Caco-2 (cell line): Measurements from ENCODE around the gene LAMC2. TPM values are rescaled to one million over a fixed set of nuclear protein-coding genes. Genes with fewer than 3 reads are reported as not detected.

Experiments used
- BruUV-seq: library from RNA; stranded (reverse); fragments of 400-500 nt; replicated peaks from 2 replicates; lab custom pipeline; 2021; lab: Mats Ljungman, UMichigan
- CTCF ChIA-PET: fragments of 300-600 bp; sonication (Branson Sonifier 250); formaldehyde crosslinking; loops from one replicate; lab custom pipeline; 2022; ENCODE audit warnings: antibody characterized with exemption; lab: Charles Lee
- POLR2A ChIA-PET: fragments of 300-600 bp; sonication (Branson Sonifier 250); formaldehyde crosslinking; loops from one replicate; lab custom pipeline; 2022; ENCODE audit warnings: antibody characterized with exemption; lab: Charles Lee
- DNase-seq, 2 experiments: peaks; one replicate each; pipeline versions ENCODE4 v3.0.0 to v3.0.0-alpha.2; 2020 to 2022
- H3K27me3 ChIP-seq: replicated peaks from 2 replicates; pipeline ENCODE4 v1.6.0; 2011; ENCODE audit warnings: low read length; ENCODE audit not compliant: control insufficient read depth, insufficient read depth
- H3K36me3 ChIP-seq: 2 replicates; pipeline ENCODE4 v1.5.1; 2011; ENCODE audit warnings: low read length; ENCODE audit not compliant: control insufficient read depth, insufficient read depth
- H3K4me1 ChIP-seq: fragments of 250-450 bp; sonication (Bioruptor Pico); 2 replicates; pipeline ENCODE4 v1.5.1; 2020; ENCODE audit warnings: mild to moderate bottlenecking
- H3K4me3 ChIP-seq: 2 replicates; pipeline ENCODE4 v1.5.1; 2011; ENCODE audit warnings: low read depth, mild to moderate bottlenecking, control low read depth, low read length
- H3K9me3 ChIP-seq: fragments of 250-450 bp; sonication (Bioruptor Pico); 2 replicates; pipeline ENCODE4 v1.5.1; 2020; ENCODE audit warnings: mild to moderate bottlenecking, moderate library complexity
- H3K27ac Mint-ChIP-seq: one replicate; pipeline ENCODE4 v1.8.0; 2022; ENCODE audit warnings: mixed read lengths; ENCODE audit not compliant: unreplicated experiment
- H3K27me3 Mint-ChIP-seq: one replicate; pipeline ENCODE4 v1.8.0; 2022; ENCODE audit warnings: mixed read lengths; ENCODE audit not compliant: insufficient read depth, unreplicated experiment
- H3K36me3 Mint-ChIP-seq: one replicate; pipeline ENCODE4 v1.8.0; 2022; ENCODE audit warnings: mild to moderate bottlenecking, mixed read lengths; ENCODE audit not compliant: insufficient read depth, unreplicated experiment
- H3K4me1 Mint-ChIP-seq: one replicate; pipeline ENCODE4 v1.8.0; 2022; ENCODE audit warnings: low read depth, mixed read lengths; ENCODE audit not compliant: unreplicated experiment
- H3K4me3 Mint-ChIP-seq: one replicate; pipeline ENCODE4 v1.8.0; 2022; ENCODE audit warnings: mild to moderate bottlenecking, moderate library complexity, mixed read lengths; ENCODE audit not compliant: unreplicated experiment
- H3K9me3 Mint-ChIP-seq: one replicate; pipeline ENCODE4 v1.8.0; 2022; ENCODE audit warnings: mixed read lengths; ENCODE audit not compliant: unreplicated experiment
- CTCF ChIP-seq, 2 experiments: fragments of 200-600 bp in 1 of 2; IDR thresholded peaks; 1 replicate in 1 of 2; 2 replicates in 1 of 2; pipeline versions ENCODE4 v1.5.1 to v1.8.0; 2011 to 2022; ENCODE audit warnings: antibody characterized with exemption in 1 of 2, control low read depth in 1 of 2, inconsistent platforms in 1 of 2, low read depth in 1 of 2, low read length in 1 of 2, mild to moderate bottlenecking in 1 of 2, moderate library complexity in 1 of 2; ENCODE audit not compliant: insufficient read depth in 1 of 2, severe bottlenecking in 1 of 2, unreplicated experiment in 1 of 2
- intact Hi-C: fragments of 100-400 bp; cut with micrococcal nuclease; formaldehyde crosslinking; loops from one replicate; pipeline ENCODE4 v1.10.0; 2022; ENCODE audit not compliant: unreplicated experiment
- total RNA-seq: library from RNA; stranded (reverse); gene quantifications from 2 replicates; pipeline ENCODE4 v1.2.3, GENCODE V29; 2022

Gene LAMC2
- total RNA-seq, 1 experiment from 2014 or later = 34.9 TPM

GRCh38 chr1:183152180-183152579 is 33.9 kb upstream of the LAMC2 start:
- no TSS peak for BruUV-seq
- Mint-ChIP-seq H3K9me3 (no peaks in the 10 kb centered on the region), H3K36me3 (peaks cover 6% of the 10 kb centered on the region), H3K4me3 (no peak overlapping the region), H3K27ac (peak overlapping the region; percentile 30), H3K27me3 (no peaks in the 10 kb centered on the region), H3K4me1 (peaks cover 12% of the 10 kb centered on the region)
- Histone ChIP-seq H3K36me3 (no peaks in the 10 kb centered on the region), H3K4me1 (0 out of 2 replicates have a peak, but pooled peaks cover 4% of the 10 kb centered on the region), H3K9me3 (no peaks in the 10 kb centered on the region), H3K4me3 (no peak overlapping the region), H3K27me3 (no peaks in the 10 kb centered on the region)
- CTCF ChIA-PET = no interaction called here
- POLR2A ChIA-PET = no interaction called here
- intact Hi-C loops = no loop called here
- no peak for TF ChIP-seq CTCF (IDR thresholded peaks at IDR 0.05; ENCODE audit: insufficient read depth in 1 of 2, low read depth in 1 of 2, low read length in 1 of 2, severe bottlenecking in 1 of 2, unreplicated experiment in 1 of 2)
- DNase-seq = no peak

- DNase-seq = no peak
- no peaks in the 10 kb centered on the region for H3K9me3 ChIP-seq
- Mint-ChIP-seq H3K9me3 (no peaks in the 10 kb centered on the region), H3K4me3 (no peak overlapping the region), H3K4me1 (no peaks in the 10 kb centered on the region), H3K27ac (no peak overlapping the region), H3K27me3 (no peaks in the 10 kb centered on the region), H3K36me3 (peaks cover 10% of the 10 kb centered on the region)
- peaks cover 16% of the 10 kb centered on the region for H3K4me1 ChIP-seq
- no peak for TF ChIP-seq CTCF (IDR thresholded peaks at IDR 0.05; ENCODE audit: insufficient read depth in 1 of 2, low read depth in 1 of 2, low read length in 1 of 2, severe bottlenecking in 1 of 2, unreplicated experiment in 1 of 2)
- BruUV-seq = no TSS peak
- H3K36me3 ChIP-seq = no peaks in the 10 kb centered on the region
- intact Hi-C loops = no loop called here
- POLR2A ChIA-PET = no interaction called here
- CTCF ChIA-PET = no interaction called here
- H3K27me3 ChIP-seq = no peaks in the 10 kb centered on the region
- H3K4me3 ChIP-seq = no peak overlapping the region
Measured at GRCh38 chr1:183155939-183156338, 30.1 kb upstream of the LAMC2 start.

GRCh38 chr1:183159960-183160359 is 26.1 kb upstream of the LAMC2 start:
- H3K4me1 Mint-ChIP-seq = no peaks in the 10 kb centered on the region
- Histone ChIP-seq H3K4me1 (peaks cover 29% of the 10 kb centered on the region), H3K4me3 (0 out of 2 replicates have a peak overlapping the region, but pooled peaks have one; percentile 1), H3K36me3 (no peaks in the 10 kb centered on the region), H3K9me3 (no peaks in the 10 kb centered on the region), H3K27me3 (no peaks in the 10 kb centered on the region)
- intact Hi-C loops = loop anchor here (1.0 to 2.0 kb wide), 2 partner anchors 20 to 69 kb away; no protein-coding TSS in a partner anchor
- TF ChIP-seq CTCF (IDR thresholded peaks at IDR 0.05; ENCODE audit: insufficient read depth in 1 of 2, low read depth in 1 of 2, low read length in 1 of 2, severe bottlenecking in 1 of 2, unreplicated experiment in 1 of 2) = no peak
- peak overlapping the region; percentile 52 for H3K4me3 Mint-ChIP-seq
- no peaks in the 10 kb centered on the region for H3K9me3 Mint-ChIP-seq
- ChIA-PET CTCF (interaction anchor here (0.7 kb wide), 1 partner anchor 246 kb away, joined by 6 read pairs; no protein-coding TSS in a partner anchor), POLR2A (no interaction called here)
- no TSS peak for BruUV-seq
- no peaks in the 10 kb centered on the region for H3K27me3 Mint-ChIP-seq
- peaks cover 10% of the 10 kb centered on the region for H3K36me3 Mint-ChIP-seq
- DNase-seq = peak; percentile 95 to 97
- H3K27ac Mint-ChIP-seq = peak overlapping the region; percentile 69
